Activated CD8-positive, alpha-beta memory T cell treated with anti-CD3 and anti-CD28 coated beads, Interleukin-2, amount 10 ng/mL, durations not matched to agents 7 days and 5 days (primary cell): ENCODE measurements around the gene ADGRD1. TPM values are rescaled to one million over a fixed set of nuclear protein-coding genes. Genes with fewer than 3 reads are reported as not detected.

Experiments
- ATAC-seq: fragments of 150-1000 bp; cut with Tn5 transposase; one replicate; pipeline ENCODE4 v1.10.0; 2021; ENCODE audit warnings: moderate library complexity
- CTCF ChIA-PET: fragments of 350-600 bp; sonication (Branson Sonifier 250); formaldehyde crosslinking; loops from one replicate; lab custom pipeline; 2021; ENCODE audit warnings: antibody characterized with exemption; lab: Charles Lee
- DNase-seq: peaks from one replicate; pipeline ENCODE4 v3.0.0-alpha.2; 2020
- H3K27ac Mint-ChIP-seq: one replicate; pipeline ENCODE4 v1.8.0; 2021; ENCODE audit warnings: mild to moderate bottlenecking, mixed read lengths
- H3K27me3 Mint-ChIP-seq: one replicate; pipeline ENCODE4 v1.8.0; 2021; ENCODE audit warnings: mixed read lengths
- H3K36me3 Mint-ChIP-seq: one replicate; pipeline ENCODE4 v1.8.0; 2021; ENCODE audit warnings: mild to moderate bottlenecking, mixed read lengths
- H3K4me1 Mint-ChIP-seq: one replicate; pipeline ENCODE4 v1.8.0; 2021; ENCODE audit warnings: mixed read lengths
- H3K4me3 Mint-ChIP-seq: one replicate; pipeline ENCODE4 v1.8.0; 2021; ENCODE audit warnings: mild to moderate bottlenecking, moderate library complexity, mixed read lengths
- H3K9me3 Mint-ChIP-seq: one replicate; pipeline ENCODE4 v1.8.0; 2022; ENCODE audit warnings: low read depth, mixed read lengths
- total RNA-seq, 2 experiments: library from RNA; stranded (reverse); gene quantifications; one replicate each; pipeline ENCODE4 v1.2.3, GENCODE V29; 2021

Gene ADGRD1
- total RNA-seq, 2 experiments from 2014 or later, result 0.23 to 2.2 TPM

- CTCF ChIA-PET, result no interaction called here
- Mint-ChIP-seq H3K4me1 (peaks cover 2% of the 10 kb centered on the region), H3K27me3 (no peaks in the 10 kb centered on the region), H3K9me3 (no peaks in the 10 kb centered on the region), H3K4me3 (no peak overlapping the region), H3K36me3 (no peaks in the 10 kb centered on the region), H3K27ac (no peak overlapping the region)
- no peak for ATAC-seq
- DNase-seq, result no peak
These were observed 50.5 kb downstream of the ADGRD1 start for GRCh38 chr12:131004166-131004565.

- peaks cover 2% of the 10 kb centered on the region for H3K4me1 Mint-ChIP-seq
- H3K9me3 Mint-ChIP-seq, result no peaks in the 10 kb centered on the region
- no peak for ATAC-seq
- no peak overlapping the region for H3K4me3 Mint-ChIP-seq
- no peak overlapping the region for H3K27ac Mint-ChIP-seq
- no peak for DNase-seq
- H3K36me3 Mint-ChIP-seq, result no peaks in the 10 kb centered on the region
- CTCF ChIA-PET, result no interaction called here
- no peaks in the 10 kb centered on the region for H3K27me3 Mint-ChIP-seq
These were observed 51.7 kb downstream of the ADGRD1 start for GRCh38 chr12:131005161-131006035.

- CTCF ChIA-PET, result no interaction called here
These were observed 52.5 kb downstream of the ADGRD1 start for GRCh38 chr12:131006036-131006735.

GRCh38 chr12:131007031-131007739 lies 53.5 kb downstream of the ADGRD1 start:
- ATAC-seq, result no peak
- no peaks in the 10 kb centered on the region for H3K27me3 Mint-ChIP-seq
- H3K36me3 Mint-ChIP-seq, result no peaks in the 10 kb centered on the region
- CTCF ChIA-PET, result no interaction called here
- no peak overlapping the region for H3K4me3 Mint-ChIP-seq
- H3K27ac Mint-ChIP-seq, result no peak overlapping the region
- no peaks in the 10 kb centered on the region for H3K9me3 Mint-ChIP-seq
- peaks cover 2% of the 10 kb centered on the region for H3K4me1 Mint-ChIP-seq
- no peak for DNase-seq

More at GRCh38 chr12:131006036-131006735, 52.5 kb downstream of the ADGRD1 start:
- DNase-seq, result no peak
- Mint-ChIP-seq H3K4me1 (peaks cover 2% of the 10 kb centered on the region), H3K27ac (no peak overlapping the region), H3K27me3 (no peaks in the 10 kb centered on the region), H3K9me3 (no peaks in the 10 kb centered on the region), H3K4me3 (no peak overlapping the region), H3K36me3 (no peaks in the 10 kb centered on the region)
- ATAC-seq, result no peak

GRCh38 chr12:131007740-131008117 lies 54.0 kb downstream of the ADGRD1 start:
- CTCF ChIA-PET, result no interaction called here
- Mint-ChIP-seq H3K27me3 (no peaks in the 10 kb centered on the region), H3K4me3 (no peak overlapping the region), H3K27ac (no peak overlapping the region), H3K9me3 (no peaks in the 10 kb centered on the region), H3K36me3 (no peaks in the 10 kb centered on the region), H3K4me1 (peaks cover 2% of the 10 kb centered on the region)
- DNase-seq, result no peak
- no peak for ATAC-seq

- H3K9me3 Mint-ChIP-seq, result no peaks in the 10 kb centered on the region
- ATAC-seq (no peak), DNase-seq (no peak)
- H3K4me1 Mint-ChIP-seq, result peaks cover 2% of the 10 kb centered on the region
- no peak overlapping the region for H3K27ac Mint-ChIP-seq
- no peak overlapping the region for H3K4me3 Mint-ChIP-seq
- H3K36me3 Mint-ChIP-seq, result no peaks in the 10 kb centered on the region
- H3K27me3 Mint-ChIP-seq, result no peaks in the 10 kb centered on the region
- CTCF ChIA-PET, result no interaction called here
These were observed 54.6 kb downstream of the ADGRD1 start for GRCh38 chr12:131008131-131008912.

GRCh38 chr12:131008913-131009270 lies 55.2 kb downstream of the ADGRD1 start:
- Mint-ChIP-seq H3K9me3 (no peaks in the 10 kb centered on the region), H3K36me3 (no peaks in the 10 kb centered on the region), H3K27ac (no peak overlapping the region), H3K4me3 (no peak overlapping the region), H3K4me1 (peaks cover 2% of the 10 kb centered on the region), H3K27me3 (no peaks in the 10 kb centered on the region)
- CTCF ChIA-PET, result no interaction called here
- no peak for ATAC-seq
- DNase-seq, result no peak

- DNase-seq, result no peak
- no peaks in the 10 kb centered on the region for H3K9me3 Mint-ChIP-seq
- no peak overlapping the region for H3K27ac Mint-ChIP-seq
- H3K4me3 Mint-ChIP-seq, result no peak overlapping the region
- no peaks in the 10 kb centered on the region for H3K4me1 Mint-ChIP-seq
- ATAC-seq, result no peak
- no peaks in the 10 kb centered on the region for H3K27me3 Mint-ChIP-seq
- CTCF ChIA-PET, result no interaction called here
- H3K36me3 Mint-ChIP-seq, result no peaks in the 10 kb centered on the region
These were observed 56.1 kb downstream of the ADGRD1 start for GRCh38 chr12:131009595-131010395.

- Mint-ChIP-seq H3K9me3 (no peaks in the 10 kb centered on the region), H3K27ac (no peak overlapping the region), H3K4me1 (no peaks in the 10 kb centered on the region), H3K36me3 (no peaks in the 10 kb centered on the region), H3K27me3 (no peaks in the 10 kb centered on the region), H3K4me3 (no peak overlapping the region)
- CTCF ChIA-PET, result no interaction called here
- no peak for DNase-seq
- no peak for ATAC-seq
These were observed 56.9 kb downstream of the ADGRD1 start for GRCh38 chr12:131010396-131011131.

GRCh38 chr12:131011165-131012079 lies 57.7 kb downstream of the ADGRD1 start:
- Mint-ChIP-seq H3K27ac (no peak overlapping the region), H3K4me3 (no peak overlapping the region), H3K4me1 (no peaks in the 10 kb centered on the region), H3K27me3 (no peaks in the 10 kb centered on the region), H3K9me3 (no peaks in the 10 kb centered on the region), H3K36me3 (no peaks in the 10 kb centered on the region)
- ATAC-seq (no peak), DNase-seq (no peak)
- CTCF ChIA-PET, result no interaction called here

GRCh38 chr12:131012279-131013069 lies 58.8 kb downstream of the ADGRD1 start:
- Mint-ChIP-seq H3K27me3 (no peaks in the 10 kb centered on the region), H3K27ac (no peak overlapping the region), H3K9me3 (no peaks in the 10 kb centered on the region), H3K4me3 (no peak overlapping the region), H3K36me3 (no peaks in the 10 kb centered on the region), H3K4me1 (no peaks in the 10 kb centered on the region)
- CTCF ChIA-PET, result no interaction called here
- DNase-seq, result no peak
- no peak for ATAC-seq
